SK-N-SH (cell line): ENCODE results near the gene HACE1. TPM values are rescaled to one million over a fixed set of nuclear protein-coding genes. Genes with fewer than 3 reads are reported as not detected.

Experiments
- CTCF ChIA-PET: fragments of 300-600, 350-600 bp; formaldehyde crosslinking; extraction: SDS; loops from one replicate; lab custom pipeline; 2021; lab: Yijun Ruan, JAX
- POLR2A ChIA-PET: fragments of 350-600 bp; sonication (Branson Sonifier 250); formaldehyde crosslinking; extraction: SDS; loops from one replicate; lab custom pipeline; 2020; ENCODE audit warnings: antibody characterized with exemption, inconsistent platforms; lab: Yijun Ruan, JAX
- DNase-seq: peaks from one replicate; pipeline ENCODE4 v3.0.0; 2012
- H2AFZ ChIP-seq: fragments of 200-600 bp; sonication (generic); 2 replicates; pipeline ENCODE4 v1.8.1; 2016; ENCODE audit warnings: antibody characterized with exemption, mild to moderate bottlenecking, low read depth
- H3F3A ChIP-seq: fragments of 200-600 bp; sonication (generic); replicated peaks from 2 replicates; pipeline ENCODE3; 2016; ENCODE audit warnings: antibody characterized with exemption, mild to moderate bottlenecking; ENCODE audit not compliant: insufficient read depth
- H3K27ac ChIP-seq, 2 experiments: fragments of 200-500 bp in 1 of 2; fragments of 200-600 bp in 1 of 2; sonication (Bioruptor generic) in 1 of 2; sonication (generic), shearing (Covaris generic) in 1 of 2; 2 replicates each; pipeline versions ENCODE4 v1.5.1 to v1.6.1; 2014 to 2016; ENCODE audit warnings: low read depth in 2 of 2, inconsistent platforms in 1 of 2, low read length in 1 of 2, mild to moderate bottlenecking in 1 of 2, mixed read lengths in 1 of 2
- H3K27me3 ChIP-seq: fragments of 200-600 bp; sonication (generic), shearing (Covaris generic); 2 replicates; pipeline ENCODE4 v1.6.1; 2016; ENCODE audit warnings: mixed run types; ENCODE audit not compliant: insufficient read depth
- H3K36me3 ChIP-seq, 2 experiments: fragments of 200-500 bp in 1 of 2; fragments of 200-600 bp in 1 of 2; sonication (Bioruptor generic) in 1 of 2; sonication (generic) in 1 of 2; replicated peaks in 1 of 2; 2 replicates each; pipeline versions ENCODE3 to v1.5.1; 2014 to 2016; ENCODE audit warnings: low read length in 1 of 2, mild to moderate bottlenecking in 1 of 2; ENCODE audit not compliant: insufficient read depth in 2 of 2, control insufficient read depth in 1 of 2
- H3K4me1 ChIP-seq, 2 experiments: fragments of 200-500 bp in 1 of 2; fragments of 200-600 bp in 1 of 2; sonication (Bioruptor generic) in 1 of 2; sonication (generic), shearing (Covaris generic) in 1 of 2; 2 replicates each; pipeline versions ENCODE4 v1.5.1 to v1.6.1; 2014 to 2016; ENCODE audit warnings: low read depth in 1 of 2, low read length in 1 of 2, mixed run types in 1 of 2; ENCODE audit not compliant: insufficient read depth in 2 of 2, control insufficient read depth in 1 of 2
- H3K4me2 ChIP-seq: fragments of 200-600 bp; sonication (generic), shearing (Covaris generic); 2 replicates; pipeline ENCODE4 v1.6.1; 2017; ENCODE audit warnings: mixed run types
- H3K4me3 ChIP-seq, 2 experiments: fragments of 200-500 bp in 1 of 2; fragments of 200-600 bp in 1 of 2; sonication (Bioruptor generic) in 1 of 2; sonication (generic), shearing (Covaris generic) in 1 of 2; 2 replicates each; pipeline versions ENCODE4 v1.5.1 to v1.8.1; 2014 to 2016; ENCODE audit warnings: low read depth in 2 of 2, inconsistent platforms in 1 of 2, low read length in 1 of 2, mild to moderate bottlenecking in 1 of 2, mixed read lengths in 1 of 2, moderate library complexity in 1 of 2
- H3K79me2 ChIP-seq: fragments of 200-600 bp; sonication (generic); 2 replicates; pipeline ENCODE4 v1.8.1; 2017; ENCODE audit warnings: mild to moderate bottlenecking; ENCODE audit not compliant: insufficient read depth
- H3K9ac ChIP-seq: fragments of 200-600 bp; sonication (generic); 2 replicates; pipeline ENCODE4 v1.6.1; 2017; ENCODE audit warnings: mixed run types
- H3K9me2 ChIP-seq: fragments of 200-600 bp; sonication (generic); 2 replicates; pipeline ENCODE4 v1.6.1; 2017; ENCODE audit warnings: mixed run types
- H3K9me3 ChIP-seq: fragments of 200-600 bp; sonication (generic); 2 replicates; pipeline ENCODE4 v1.6.1; 2017; ENCODE audit warnings: mixed run types, mild to moderate bottlenecking, moderate library complexity
- H4K20me1 ChIP-seq: fragments of 200-600 bp; sonication (generic); 2 replicates; pipeline ENCODE4 v1.6.1; 2017; ENCODE audit warnings: mild to moderate bottlenecking, mixed run types; ENCODE audit not compliant: insufficient read depth
- CHD2 ChIP-seq: fragments of 150-350 bp; IDR thresholded peaks from 2 replicates; pipeline ENCODE4 v1.6.1; 2018; ENCODE audit warnings: low read length; ENCODE audit not compliant: partially characterized antibody
- EP300 ChIP-seq, 2 experiments: IDR thresholded peaks; 2 replicates each; pipeline versions ENCODE4 v1.4.0 to v1.6.1; 2012; ENCODE audit warnings: borderline replicate concordance in 1 of 2, low read depth in 1 of 2, low read length in 1 of 2
- FOXJ3 ChIP-seq: sonication (generic); formaldehyde crosslinking; IDR thresholded peaks from 2 replicates; pipeline ENCODE4 v1.5.1; 2020; ENCODE audit warnings: mild to moderate bottlenecking, missing genetic modification reagents
- FOXM1 ChIP-seq: IDR thresholded peaks from 2 replicates; pipeline ENCODE4 v1.4.0; 2012; ENCODE audit warnings: low read depth, mild to moderate bottlenecking
- MEF2A ChIP-seq: IDR thresholded peaks from 2 replicates; pipeline ENCODE4 v1.4.0; 2012; ENCODE audit warnings: low read depth, borderline replicate concordance
- PBX3 ChIP-seq: IDR thresholded peaks from 2 replicates; pipeline ENCODE4; 2012
- RCOR1 ChIP-seq: fragments of 150-350 bp; IDR thresholded peaks from 2 replicates; pipeline ENCODE4 v1.6.1; 2017; ENCODE audit warnings: antibody characterized with exemption, low read length
- REST ChIP-seq: IDR thresholded peaks from 2 replicates; pipeline ENCODE4 v1.6.1; 2012; ENCODE audit warnings: mild to moderate bottlenecking, low read depth, low read length, moderate library complexity
- SIN3A ChIP-seq: IDR thresholded peaks from 2 replicates; pipeline ENCODE4 v1.6.1; 2012; ENCODE audit warnings: low read depth, mild to moderate bottlenecking, low read length, moderate library complexity, borderline replicate concordance
- TEAD4 ChIP-seq: IDR thresholded peaks from 2 replicates; pipeline ENCODE4 v1.4.0; 2012; ENCODE audit warnings: mild to moderate bottlenecking, borderline replicate concordance; ENCODE audit not compliant: insufficient read depth
- YY1 ChIP-seq: IDR thresholded peaks from 2 replicates; pipeline ENCODE4 v1.4.0; 2012; ENCODE audit warnings: low read depth, mild to moderate bottlenecking
- WGBS: methylation state at CpG from one replicate; pipeline ENCODE4 v1.1.6; 2017; ENCODE audit warnings: low lambda C conversion rate; 5-methylcytosine and 5-hydroxymethylcytosine counted together
- polyA plus RNA-seq, 3 experiments: library from polyadenylated mRNA; depleted of rRNA; stranded (reverse); fragments of >200 nt; gene quantifications; 2 replicates each; pipeline ENCODE4 v1.2.3, GENCODE V29; 2012

The HACE1 gene
- polyA plus RNA-seq, 1 of the 3 experiments (the other 2 are of a cell fraction), result 6.2 TPM

- Histone ChIP-seq H3K79me2 (no peaks in the 10 kb centered on the region), H3K27me3 (no peaks in the 10 kb centered on the region), H3K27ac (no peak overlapping the region), H3K9me3 (no peaks in the 10 kb centered on the region), H4K20me1 (no peaks in the 10 kb centered on the region), H3K4me2 (no peak overlapping the region), H3F3A (no peaks in the 10 kb centered on the region), H2AFZ (no peak overlapping the region), H3K4me3 (no peak overlapping the region), H3K9ac (no peak overlapping the region), H3K4me1 (peaks cover 0 to 8% of the 10 kb centered on the region in 2 experiments; a peak in 3 of 4 replicates), H3K36me3 (no peaks in the 10 kb centered on the region), H3K9me2 (no peaks in the 10 kb centered on the region)
- no peak for DNase-seq
- POLR2A ChIA-PET, result no interaction called here
- CTCF ChIA-PET, result no interaction called here
- TF ChIP-seq EP300 (IDR thresholded peaks at IDR 0.05; ENCODE audit: borderline replicate concordance in 1 of 2, low read depth in 1 of 2, low read length in 1 of 2) (no peak), FOXJ3 (CRISPR knock-in tag) (no peak), MEF2A (no peak), FOXM1 (no peak), CHD2 (no peak), YY1 (no peak), TEAD4 (no peak), REST (no peak), RCOR1 (no peak), PBX3 (no peak), SIN3A (no peak)
- 97% methylated on average over 1 of the region's 1 CpG for WGBS
These were observed 160.7 kb downstream of the HACE1 start for GRCh38 chr6:104698979-104699378.

- no peak for TF ChIP-seq MEF2A
- H4K20me1 ChIP-seq, result no peaks in the 10 kb centered on the region
- H3K9ac ChIP-seq, result no peak overlapping the region
- no peak overlapping the region for H3K4me2 ChIP-seq
- H3K9me2 ChIP-seq, result no peaks in the 10 kb centered on the region
- H2AFZ ChIP-seq, result no peak overlapping the region
- no peaks in the 10 kb centered on the region for H3K36me3 ChIP-seq
- no peaks in the 10 kb centered on the region for H3F3A ChIP-seq
- H3K79me2 ChIP-seq, result no peaks in the 10 kb centered on the region
- POLR2A ChIA-PET, result no interaction called here
- no peaks in the 10 kb centered on the region for H3K27me3 ChIP-seq
- H3K9me3 ChIP-seq, result no peaks in the 10 kb centered on the region
- no peak for DNase-seq
- CTCF ChIA-PET, result interaction anchor here (2.7 kb wide), 1 partner anchor 9 kb away, joined by 9 read pairs; no protein-coding TSS in a partner anchor
- peaks cover 4 to 11% of the 10 kb centered on the region in 2 experiments; a peak in 3 of 4 replicates for H3K4me1 ChIP-seq
- WGBS, result 83% methylated on average over 1 of the region's 1 CpG
- no peak overlapping the region for H3K27ac ChIP-seq
- H3K4me3 ChIP-seq, result no peak overlapping the region
These were observed 167.7 kb downstream of the HACE1 start for GRCh38 chr6:104692008-104692407.
